IMR-90 (cell line): ENCODE results near the gene RARS1. TPM values are rescaled to one million over a fixed set of nuclear protein-coding genes. Genes with fewer than 3 reads are reported as not detected.

Experiments used
- ATAC-seq: fragments of 200-7000 bp; cut with Tn5 transposase; 2 replicates; pipeline ENCODE4 v1.9.1; 2020; ENCODE audit warnings: low read depth, mild to moderate bottlenecking, moderate library complexity
- BruUV-seq: library from RNA; stranded (reverse); fragments of 400-500 nt; replicated peaks from 2 replicates; lab custom pipeline; 2021; lab: Mats Ljungman, UMichigan
- CTCF ChIA-PET: fragments of 300-600 bp; formaldehyde crosslinking; extraction: SDS; loops from one replicate; lab custom pipeline; 2021; ENCODE audit warnings: antibody characterized with exemption; lab: Yijun Ruan, JAX
- POLR2A ChIA-PET: fragments of 300-600 bp; sonication (Branson Sonifier 250); formaldehyde crosslinking; loops from one replicate; lab custom pipeline; 2022; ENCODE audit warnings: antibody characterized with exemption; ENCODE audit not compliant: unreplicated experiment; lab: Charles Lee
- DNase-seq: peaks from one replicate; pipeline ENCODE4 v3.0.0; 2013
- H2AFZ ChIP-seq: replicated peaks from 2 replicates; pipeline ENCODE3; 2013; ENCODE audit warnings: low read length, mild to moderate bottlenecking; ENCODE audit not compliant: poor library complexity
- H2AK5ac ChIP-seq: 2 replicates; pipeline ENCODE4 v1.6.1; 2013; ENCODE audit warnings: low read depth, low read length, inconsistent platforms
- H2AK9ac ChIP-seq: replicated peaks from 2 replicates; pipeline ENCODE3; 2013; ENCODE audit warnings: mild to moderate bottlenecking, low read depth, low read length, moderate library complexity; ENCODE audit not compliant: poor library complexity
- H2BK120ac ChIP-seq: 2 replicates; pipeline ENCODE4 v1.6.1; 2013; ENCODE audit warnings: low read depth, low read length, inconsistent platforms
- H2BK15ac ChIP-seq: 3 replicates; pipeline ENCODE4 v1.6.1; 2013; ENCODE audit warnings: low read depth, low read length, inconsistent platforms
- H2BK20ac ChIP-seq: 2 replicates; pipeline ENCODE4 v1.6.1; 2013; ENCODE audit warnings: low read depth, mild to moderate bottlenecking, inconsistent platforms, low read length, moderate library complexity
- H2BK5ac ChIP-seq: 2 replicates; pipeline ENCODE4 v1.6.1; 2013; ENCODE audit warnings: mild to moderate bottlenecking, low read depth, low read length, inconsistent platforms; ENCODE audit not compliant: poor library complexity, severe bottlenecking
- H3K14ac ChIP-seq: replicated peaks from 2 replicates; pipeline ENCODE4 v1.6.1; 2013; ENCODE audit warnings: low read depth, low read length, inconsistent platforms
- H3K18ac ChIP-seq: 2 replicates; pipeline ENCODE4 v1.6.1; 2013; ENCODE audit warnings: low read depth, low read length, control low read depth
- H3K23ac ChIP-seq: 2 replicates; pipeline ENCODE4 v1.6.1; 2013; ENCODE audit warnings: low read depth, low read length, inconsistent platforms
- H3K27ac ChIP-seq: 2 replicates; pipeline ENCODE4 v1.5.1; 2013; ENCODE audit warnings: mild to moderate bottlenecking, control low read depth, low read length; ENCODE audit not compliant: insufficient read depth
- H3K27me3 ChIP-seq: 2 replicates; pipeline ENCODE4 v1.6.1; 2013; ENCODE audit warnings: low read length; ENCODE audit not compliant: control insufficient read depth, insufficient read depth
- H3K36me3 ChIP-seq: 2 replicates; pipeline ENCODE4 v1.6.1; 2013; ENCODE audit warnings: low read length, mixed read lengths; ENCODE audit not compliant: control insufficient read depth, insufficient read depth
- H3K4ac ChIP-seq: 2 replicates; pipeline ENCODE4 v1.6.1; 2013; ENCODE audit warnings: low read depth, low read length, inconsistent platforms
- H3K4me1 ChIP-seq: 2 replicates; pipeline ENCODE4 v1.6.1; 2013; ENCODE audit warnings: low read length, mixed read lengths; ENCODE audit not compliant: control insufficient read depth, insufficient read depth
- H3K4me2 ChIP-seq: 2 replicates; pipeline ENCODE4 v1.6.1; 2013; ENCODE audit warnings: low read depth, mild to moderate bottlenecking, control low read depth, low read length, moderate library complexity
- H3K4me3 ChIP-seq: 2 replicates; pipeline ENCODE4 v1.5.1; 2013; ENCODE audit warnings: low read depth, mild to moderate bottlenecking, control low read depth, low read length, moderate library complexity; ENCODE audit not compliant: insufficient read depth
- H3K56ac ChIP-seq: 2 replicates; pipeline ENCODE4 v1.6.1; 2013; ENCODE audit warnings: low read length, inconsistent platforms; ENCODE audit not compliant: insufficient read depth; ENCODE audit errors: extremely low read depth
- H3K79me1 ChIP-seq, 2 experiments: 2 replicates each; pipeline ENCODE4 v1.6.1; 2013; ENCODE audit warnings: low read length in 2 of 2, inconsistent platforms in 1 of 2, low read depth in 1 of 2
- H3K9ac ChIP-seq: 2 replicates; pipeline ENCODE4 v1.6.1; 2013; ENCODE audit warnings: low read depth, low read length, control low read depth
- H3K9me1 ChIP-seq: 2 replicates; pipeline ENCODE4 v1.6.1; 2013; ENCODE audit warnings: low read length, inconsistent platforms; ENCODE audit not compliant: insufficient read depth
- H3K9me3 ChIP-seq: 2 replicates; pipeline ENCODE4 v1.6.1; 2013; ENCODE audit warnings: low read length; ENCODE audit not compliant: control insufficient read depth, insufficient read depth
- H4K20me1 ChIP-seq: 2 replicates; pipeline ENCODE4 v1.6.1; 2013; ENCODE audit warnings: low read length, inconsistent platforms; ENCODE audit not compliant: insufficient read depth
- H4K5ac ChIP-seq: 2 replicates; pipeline ENCODE4 v1.6.1; 2013; ENCODE audit warnings: mild to moderate bottlenecking, low read depth, low read length, control low read depth
- H4K8ac ChIP-seq, 2 experiments: 2 replicates each; pipeline ENCODE4 v1.6.1; 2013; ENCODE audit warnings: low read depth in 2 of 2, low read length in 2 of 2, control low read depth in 1 of 2, inconsistent platforms in 1 of 2
- H4K91ac ChIP-seq: 2 replicates; pipeline ENCODE4 v1.6.1; 2013; ENCODE audit warnings: low read depth, low read length, inconsistent platforms; ENCODE audit not compliant: insufficient read depth
- CEBPB ChIP-seq: IDR thresholded peaks from 2 replicates; pipeline ENCODE4 v1.6.1; 2012; ENCODE audit warnings: low read depth, low read length, improper control_type of control experiment
- CHD1 ChIP-seq: IDR thresholded peaks from 2 replicates; pipeline ENCODE4 v1.6.1; 2012; ENCODE audit warnings: low read depth, low read length, improper control_type of control experiment
- CTCF ChIP-seq: conservative IDR thresholded peaks from 2 replicates; pipeline ENCODE4 v1.5.1; 2012; ENCODE audit warnings: mild to moderate bottlenecking, low read depth, low read length, improper control_type of control experiment
- ELK1 ChIP-seq: fragments of 150-350 bp; IDR thresholded peaks from 2 replicates; pipeline ENCODE4 v1.6.1; 2016; ENCODE audit warnings: low read depth, mild to moderate bottlenecking, low read length, moderate library complexity, borderline replicate concordance
- MAFK ChIP-seq: IDR thresholded peaks from 2 replicates; pipeline ENCODE4 v1.6.1; 2012; ENCODE audit warnings: low read depth, low read length, improper control_type of control experiment
- MAZ ChIP-seq: IDR thresholded peaks from 2 replicates; pipeline ENCODE4 v1.6.1; 2012; ENCODE audit warnings: low read depth, mild to moderate bottlenecking, low read length, improper control_type of control experiment, moderate library complexity, borderline replicate concordance
- MXI1 ChIP-seq: IDR thresholded peaks from 2 replicates; pipeline ENCODE4 v1.6.1; 2012; ENCODE audit warnings: low read depth, mild to moderate bottlenecking, low read length, moderate library complexity, borderline replicate concordance
- NFE2L2 ChIP-seq: fragments of 150-350 bp; IDR thresholded peaks from 2 replicates; pipeline ENCODE4 v1.6.1; 2016; ENCODE audit warnings: low read depth, mild to moderate bottlenecking, low read length
- RFX5 ChIP-seq: IDR thresholded peaks from 2 replicates; pipeline ENCODE4 v1.8.0; 2012; ENCODE audit warnings: low read depth, mild to moderate bottlenecking, low read length, moderate library complexity
- SMC3 ChIP-seq: fragments of 150-350 bp; IDR thresholded peaks from 2 replicates; pipeline ENCODE4 v1.6.1; 2016; ENCODE audit warnings: low read depth, mild to moderate bottlenecking, antibody characterized with exemption, low read length, moderate library complexity
- WGBS, 2 experiments: methylation state at CpG; one replicate each; pipeline versions ENCODE4 v1.1.5 to v1.1.7; 2013; ENCODE audit warnings: missing lambda C conversion rate in 2 of 2; ENCODE audit not compliant: insufficient read length in 1 of 2; ENCODE audit errors: extremely low coverage in 2 of 2; 5-methylcytosine and 5-hydroxymethylcytosine counted together
- dilution Hi-C: fragments of 300-500 bp; cut with HindIII; formaldehyde crosslinking; loops from one replicate; pipeline ENCODE4 v1.14.3; 2018; ENCODE audit warnings: low sequenced_read_pairs; ENCODE audit not compliant: unreplicated experiment
- in situ Hi-C: fragments of 300-500 bp; cut with MboI; formaldehyde crosslinking; loops from 3 replicates; pipeline ENCODE4 v1.14.3; 2019; ENCODE audit warnings: low sequenced_read_pairs, inconsistent platforms, mixed read lengths
- intact Hi-C: fragments of 100-400 bp; cut with micrococcal nuclease; formaldehyde crosslinking; loops from 2 replicates; pipeline ENCODE4 v1.10.0; 2022
- polyA plus RNA-seq, 3 experiments: library from polyadenylated mRNA; depleted of rRNA; stranded (reverse); fragments of >200 nt; gene quantifications; 2 replicates each; pipeline ENCODE4 v1.2.3, GENCODE V29; 2012; ENCODE audit warnings: low replicate concordance in 1 of 3
- total RNA-seq: library from RNA; depleted of rRNA; stranded (reverse); fragments of >200 nt; gene quantifications from 2 replicates; pipeline ENCODE4 v1.2.3, GENCODE V29; 2012
- TF ChIP-seq, protein P1 (sequence below): fragments of 150-350 bp; IDR thresholded peaks from 2 replicates; pipeline ENCODE4 v1.6.1; 2017; ENCODE audit warnings: mild to moderate bottlenecking, antibody characterized with exemption, low read length, low read depth

The RARS1 gene
- total and polyA plus RNA-seq, 2 of the 4 experiments (the other 2 are of a cell fraction): 80.4 to 153 TPM

DNA sequence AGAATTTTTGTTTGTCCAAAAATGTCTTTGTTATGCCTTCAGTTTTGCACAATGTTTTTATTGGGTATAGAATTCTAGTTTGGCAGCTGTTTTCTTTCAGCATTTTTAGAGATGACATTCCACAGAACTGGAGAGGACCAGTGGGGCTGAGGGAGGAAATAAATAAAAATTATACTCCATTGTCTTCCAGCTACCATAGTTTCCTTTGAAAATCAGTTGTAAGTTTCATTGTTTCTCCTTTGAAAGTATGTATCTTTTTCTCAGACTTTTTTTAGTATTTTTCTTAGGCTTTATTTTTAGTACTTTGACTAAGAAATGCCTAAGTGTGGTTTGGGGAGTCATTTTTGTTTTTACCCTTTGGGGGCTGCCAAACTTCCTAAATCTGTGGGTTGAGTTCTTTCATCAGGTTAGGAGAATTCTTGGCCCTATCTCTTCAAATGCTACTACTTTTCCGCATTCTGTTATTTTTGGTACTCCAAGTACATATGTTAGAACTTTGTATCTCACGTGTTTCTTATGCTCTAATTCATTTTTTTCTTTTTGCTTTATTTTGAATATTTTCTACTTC, 27.7 kb downstream of the RARS1 start:
- Histone ChIP-seq H3K9me3 (peaks cover 2% of the 10 kb centered on the region; the same call in 1 of the 2 replicates), H3K79me1 (no peaks in the 10 kb centered on the region; a peak in 2 of 4 replicates), H3K4me2 (no peak overlapping the region), H3K23ac (no peak overlapping the region), H3K14ac (no peak overlapping the region), H3K9me1 (no peaks in the 10 kb centered on the region), H3K18ac (no peak overlapping the region), H4K8ac (no peak overlapping the region), H3K4me1 (no peaks in the 10 kb centered on the region), H2BK15ac (no peak overlapping the region), H3K4ac (no peak overlapping the region), H2BK20ac (no peak overlapping the region), H3K27me3 (no peaks in the 10 kb centered on the region), H3K27ac (no peak overlapping the region), H4K91ac (no peak overlapping the region), H3K9ac (no peak overlapping the region), H2AK9ac (no peak overlapping the region), H3K56ac (no peak overlapping the region), H4K5ac (no peak overlapping the region), H2AK5ac (no peak overlapping the region), H2AFZ (no peak overlapping the region), H2BK5ac (no peak overlapping the region), H2BK120ac (no peak overlapping the region), H4K20me1 (no peaks in the 10 kb centered on the region), H3K36me3 (peaks cover 55% of the 10 kb centered on the region), H3K4me3 (no peak overlapping the region)
- no CpG with 5 or more reads among the region's 2 CpGs for WGBS, 2 experiments
- ChIA-PET CTCF (interaction anchor here (1.5 kb wide), 1 partner anchor 15 kb away, joined by 3 read pairs; no protein-coding TSS in a partner anchor), POLR2A (no interaction called here)
- in situ Hi-C loops: no loop called here
- dilution Hi-C loops: no loop called here
- DNase-seq (no peak), ATAC-seq (no peak)
- TF ChIP-seq MAFK (no peak), MAZ (no peak), CTCF (no peak), NFE2L2 (no peak), ELK1 (no peak), SMC3 (no peak), CEBPB (no peak), RFX5 (no peak), CHD1 (no peak), MXI1 (no peak)
- TF ChIP-seq, protein P1, sequence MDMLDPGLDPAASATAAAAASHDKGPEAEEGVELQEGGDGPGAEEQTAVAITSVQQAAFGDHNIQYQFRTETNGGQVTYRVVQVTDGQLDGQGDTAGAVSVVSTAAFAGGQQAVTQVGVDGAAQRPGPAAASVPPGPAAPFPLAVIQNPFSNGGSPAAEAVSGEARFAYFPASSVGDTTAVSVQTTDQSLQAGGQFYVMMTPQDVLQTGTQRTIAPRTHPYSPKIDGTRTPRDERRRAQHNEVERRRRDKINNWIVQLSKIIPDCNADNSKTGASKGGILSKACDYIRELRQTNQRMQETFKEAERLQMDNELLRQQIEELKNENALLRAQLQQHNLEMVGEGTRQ: no peak
- BruUV-seq: no TSS peak
- intact Hi-C loops: loop anchor here (5.0 kb wide), 1 partner anchor 48 kb away; no protein-coding TSS in a partner anchor
